HEK293 (cell line): ENCODE data around the gene NCDN.

ENCODE experiments used
- REPIN1 ChIP-seq: fragments of 450-650 bp; formaldehyde crosslinking; IDR thresholded peaks from 2 replicates; pipeline ENCODE4 v1.5.1; 2017; ENCODE audit warnings: missing biosample characterization, missing genetic modification characterization, low read depth
- ZNF202 ChIP-seq: fragments of 450-650 bp; formaldehyde crosslinking; IDR thresholded peaks from 2 replicates; pipeline ENCODE4 v1.5.1; 2016; ENCODE audit warnings: missing biosample characterization, missing genetic modification characterization, borderline replicate concordance
- TF ChIP-seq, protein P1 (sequence below): fragments of 450-650 bp; formaldehyde crosslinking; IDR thresholded peaks from 2 replicates; pipeline ENCODE4 v1.5.1; 2016; ENCODE audit warnings: missing biosample characterization, missing genetic modification characterization

DNA sequence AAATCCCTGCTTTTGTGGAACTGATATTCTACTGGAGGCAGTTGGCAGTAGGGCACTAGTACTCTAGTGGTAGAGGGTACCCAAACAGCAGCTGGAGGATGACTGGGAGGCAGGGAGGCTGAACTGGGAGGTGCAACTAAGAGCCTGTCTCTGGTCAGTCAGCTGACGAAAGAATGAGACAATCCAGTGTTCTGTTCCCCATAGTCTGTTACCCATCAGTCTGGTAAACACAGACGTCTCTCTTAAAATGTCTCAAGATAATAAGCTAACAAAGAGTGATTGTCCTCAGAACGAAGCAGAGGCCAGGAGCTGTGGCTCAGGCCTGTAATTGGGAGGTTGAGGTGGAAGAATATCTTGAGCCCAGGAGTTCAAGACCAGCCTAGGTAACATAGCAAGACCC is 45.9 kb downstream of the NCDN start:
- TF ChIP-seq, protein P1, sequence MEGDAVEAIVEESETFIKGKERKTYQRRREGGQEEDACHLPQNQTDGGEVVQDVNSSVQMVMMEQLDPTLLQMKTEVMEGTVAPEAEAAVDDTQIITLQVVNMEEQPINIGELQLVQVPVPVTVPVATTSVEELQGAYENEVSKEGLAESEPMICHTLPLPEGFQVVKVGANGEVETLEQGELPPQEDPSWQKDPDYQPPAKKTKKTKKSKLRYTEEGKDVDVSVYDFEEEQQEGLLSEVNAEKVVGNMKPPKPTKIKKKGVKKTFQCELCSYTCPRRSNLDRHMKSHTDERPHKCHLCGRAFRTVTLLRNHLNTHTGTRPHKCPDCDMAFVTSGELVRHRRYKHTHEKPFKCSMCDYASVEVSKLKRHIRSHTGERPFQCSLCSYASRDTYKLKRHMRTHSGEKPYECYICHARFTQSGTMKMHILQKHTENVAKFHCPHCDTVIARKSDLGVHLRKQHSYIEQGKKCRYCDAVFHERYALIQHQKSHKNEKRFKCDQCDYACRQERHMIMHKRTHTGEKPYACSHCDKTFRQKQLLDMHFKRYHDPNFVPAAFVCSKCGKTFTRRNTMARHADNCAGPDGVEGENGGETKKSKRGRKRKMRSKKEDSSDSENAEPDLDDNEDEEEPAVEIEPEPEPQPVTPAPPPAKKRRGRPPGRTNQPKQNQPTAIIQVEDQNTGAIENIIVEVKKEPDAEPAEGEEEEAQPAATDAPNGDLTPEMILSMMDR (tag by site-specific recombination) = no peak
- TF ChIP-seq REPIN1 = no peak
- TF ChIP-seq ZNF202 (tag by site-specific recombination) = no peak
